GM19239 (cell line): ENCODE results near the gene TMEM201.

Experiments
- DNase-seq: peaks from one replicate; pipeline ENCODE4 v3.0.0; 2011; ENCODE audit warnings: low spot score; ENCODE audit not compliant: insufficient read length
- FAIRE-seq: peaks from 2 replicates; lab custom pipeline; 2011; peaks lifted over from hg19 to GRCh38; lab: Jason Lieb, UNC

Gene TMEM201

GRCh38 chr1:9597361-9598315, 8.9 kb downstream of the TMEM201 start:
- FAIRE-seq = no peak
- DNase-seq = no peak

GRCh38 chr1:9598316-9598700, 9.6 kb downstream of the TMEM201 start:
- FAIRE-seq = no peak
- DNase-seq = no peak

GRCh38 chr1:9599741-9600140, 11.0 kb downstream of the TMEM201 start:
- FAIRE-seq (no peak), DNase-seq (no peak)

- FAIRE-seq (no peak), DNase-seq (no peak)
Measured at GRCh38 chr1:9600861-9601834, 12.4 kb downstream of the TMEM201 start.

- DNase-seq = no peak
- FAIRE-seq = no peak
Measured at GRCh38 chr1:9601942-9602793, 13.5 kb downstream of the TMEM201 start.

GRCh38 chr1:9602794-9603167, 14.1 kb downstream of the TMEM201 start:
- no peak for DNase-seq
- FAIRE-seq = no peak

GRCh38 chr1:9603307-9603706, 14.6 kb downstream of the TMEM201 start:
- no peak for FAIRE-seq
- no peak for DNase-seq

- FAIRE-seq = no peak
- no peak for DNase-seq
Measured at GRCh38 chr1:9603766-9604753, 15.3 kb downstream of the TMEM201 start.

GRCh38 chr1:9604836-9605235, 16.1 kb downstream of the TMEM201 start:
- FAIRE-seq (no peak), DNase-seq (no peak)

- FAIRE-seq (no peak), DNase-seq (no peak)
Measured at GRCh38 chr1:9605946-9606455, 17.3 kb downstream of the TMEM201 start.

GRCh38 chr1:9606458-9606857, 17.7 kb downstream of the TMEM201 start:
- FAIRE-seq = no peak

GRCh38 chr1:9606948-9607347, 18.2 kb downstream of the TMEM201 start:
- FAIRE-seq (no peak), DNase-seq (no peak)

More at GRCh38 chr1:9606458-9606857, 17.7 kb downstream of the TMEM201 start:
- DNase-seq = no peak

- no peak for FAIRE-seq
- DNase-seq = no peak
Measured at GRCh38 chr1:9607352-9607751, 18.6 kb downstream of the TMEM201 start.

GRCh38 chr1:9609998-9610397, 21.3 kb downstream of the TMEM201 start:
- FAIRE-seq (no peak), DNase-seq (no peak)

- FAIRE-seq (no peak), DNase-seq (no peak)
Measured at GRCh38 chr1:9610548-9610947, 21.8 kb downstream of the TMEM201 start.

- DNase-seq (no peak), FAIRE-seq (no peak)
Measured at GRCh38 chr1:9611716-9612115, 23.0 kb downstream of the TMEM201 start.

GRCh38 chr1:9612162-9612845, 23.6 kb downstream of the TMEM201 start:
- no peak for FAIRE-seq
- DNase-seq = no peak
